C4-2B (cell line): ENCODE measurements around the gene FOXP1.

ENCODE experiments used
- H3K27ac ChIP-seq: fragments of 450-650 bp; 2 replicates; pipeline ENCODE4 v1.5.1; 2017
- ZFX ChIP-seq: fragments of 450-650 bp; IDR thresholded peaks from 2 replicates; pipeline ENCODE4 v1.6.1; 2017
- TF ChIP-seq, protein P1 (sequence below): fragments of 450-650 bp; conservative IDR thresholded peaks from 2 replicates; pipeline ENCODE4 v1.5.1; 2017; ENCODE audit warnings: mild to moderate bottlenecking

FOXP1 gene

DNA sequence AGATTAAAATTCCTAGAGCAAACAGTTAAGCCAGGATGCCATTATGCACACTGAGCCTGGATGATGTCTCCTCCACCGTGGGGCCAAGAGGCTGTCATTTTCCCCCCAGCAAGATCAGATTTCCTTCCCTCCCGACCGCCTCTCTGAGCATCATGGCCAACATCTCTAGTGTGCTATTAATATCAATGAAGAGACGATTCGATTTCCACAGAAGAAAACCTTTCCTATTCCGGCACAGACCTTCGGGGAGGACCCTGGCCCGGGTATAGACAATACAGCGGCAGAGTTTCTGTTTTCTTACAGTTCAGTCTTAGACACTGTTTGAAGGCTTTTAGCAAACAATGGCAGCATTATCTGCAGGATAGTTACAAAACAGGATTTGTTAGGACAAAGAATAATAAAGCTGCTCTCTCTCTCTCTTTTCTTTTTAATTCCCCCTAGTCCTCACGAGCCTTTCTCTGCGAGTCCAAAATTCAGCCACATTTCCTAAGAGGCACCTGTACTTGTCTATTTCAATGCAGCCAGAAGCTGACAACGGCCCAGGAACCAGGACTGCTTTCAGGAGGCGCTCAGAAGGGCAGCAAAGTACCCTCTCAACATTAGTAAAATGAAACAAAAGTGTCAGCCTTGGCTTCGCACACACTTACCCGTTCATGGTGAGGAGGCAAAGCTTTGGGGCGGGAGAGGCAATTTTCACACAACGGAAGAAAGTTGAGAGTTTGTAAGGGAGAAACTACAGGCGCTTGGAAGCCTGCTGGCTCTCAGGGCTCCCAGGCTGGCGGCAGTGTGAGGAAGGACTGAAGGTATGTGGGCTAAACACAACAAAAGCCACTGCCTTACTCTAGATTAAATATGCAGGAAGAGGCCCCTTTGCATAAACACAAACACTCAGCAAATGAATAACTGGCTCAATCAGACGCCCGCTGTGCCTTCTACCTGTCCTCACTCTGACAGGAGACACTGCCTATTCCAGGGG is 278.0 kb downstream of the FOXP1 start:
- TF ChIP-seq, protein P1, sequence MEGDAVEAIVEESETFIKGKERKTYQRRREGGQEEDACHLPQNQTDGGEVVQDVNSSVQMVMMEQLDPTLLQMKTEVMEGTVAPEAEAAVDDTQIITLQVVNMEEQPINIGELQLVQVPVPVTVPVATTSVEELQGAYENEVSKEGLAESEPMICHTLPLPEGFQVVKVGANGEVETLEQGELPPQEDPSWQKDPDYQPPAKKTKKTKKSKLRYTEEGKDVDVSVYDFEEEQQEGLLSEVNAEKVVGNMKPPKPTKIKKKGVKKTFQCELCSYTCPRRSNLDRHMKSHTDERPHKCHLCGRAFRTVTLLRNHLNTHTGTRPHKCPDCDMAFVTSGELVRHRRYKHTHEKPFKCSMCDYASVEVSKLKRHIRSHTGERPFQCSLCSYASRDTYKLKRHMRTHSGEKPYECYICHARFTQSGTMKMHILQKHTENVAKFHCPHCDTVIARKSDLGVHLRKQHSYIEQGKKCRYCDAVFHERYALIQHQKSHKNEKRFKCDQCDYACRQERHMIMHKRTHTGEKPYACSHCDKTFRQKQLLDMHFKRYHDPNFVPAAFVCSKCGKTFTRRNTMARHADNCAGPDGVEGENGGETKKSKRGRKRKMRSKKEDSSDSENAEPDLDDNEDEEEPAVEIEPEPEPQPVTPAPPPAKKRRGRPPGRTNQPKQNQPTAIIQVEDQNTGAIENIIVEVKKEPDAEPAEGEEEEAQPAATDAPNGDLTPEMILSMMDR: no peak
- no peak for TF ChIP-seq ZFX
- H3K27ac ChIP-seq: no peak overlapping the region

- no peak for TF ChIP-seq ZFX
- TF ChIP-seq, protein P1: no peak
- H3K27ac ChIP-seq: no peak overlapping the region
Measured at GRCh38 chr3:71304684-71305083, 278.8 kb downstream of the FOXP1 start.

- H3K27ac ChIP-seq: no peak overlapping the region
- no peak for TF ChIP-seq ZFX
- TF ChIP-seq, protein P1: no peak
Measured at GRCh38 chr3:71304247-71304646, 279.3 kb downstream of the FOXP1 start.

GRCh38 chr3:71303627-71304200 is 279.8 kb downstream of the FOXP1 start:
- TF ChIP-seq, protein P1: no peak
- no peak for TF ChIP-seq ZFX
- no peak overlapping the region for H3K27ac ChIP-seq

- TF ChIP-seq, protein P1: no peak
- no peak for TF ChIP-seq ZFX
- no peak overlapping the region for H3K27ac ChIP-seq
Measured at GRCh38 chr3:71302604-71303003, 280.9 kb downstream of the FOXP1 start.

GRCh38 chr3:71300951-71301393 is 282.6 kb downstream of the FOXP1 start:
- TF ChIP-seq ZFX: no peak

GRCh38 chr3:71299160-71299559 is 284.4 kb downstream of the FOXP1 start:
- no peak overlapping the region for H3K27ac ChIP-seq
- TF ChIP-seq, protein P1: no peak
- no peak for TF ChIP-seq ZFX

More at GRCh38 chr3:71300951-71301393, 282.6 kb downstream of the FOXP1 start:
- no peak overlapping the region for H3K27ac ChIP-seq
